Measurements from ENCODE around the gene SLC6A9. TPM values are rescaled to one million over a fixed set of nuclear protein-coding genes. Genes with fewer than 3 reads are reported as not detected.

The SLC6A9 gene
- total RNA-seq, 1 donor = 11.7 TPM

GRCh38 chr1:44035726-44036408 is 4.6 kb upstream of the SLC6A9 start:
- peak; percentile 43 for DNase-seq (ENCODE audit: low read depth)
- no peak overlapping the region for H3K4me3 ChIP-seq (ENCODE audit: low read depth, low read length)
- TF ChIP-seq, protein P1, sequence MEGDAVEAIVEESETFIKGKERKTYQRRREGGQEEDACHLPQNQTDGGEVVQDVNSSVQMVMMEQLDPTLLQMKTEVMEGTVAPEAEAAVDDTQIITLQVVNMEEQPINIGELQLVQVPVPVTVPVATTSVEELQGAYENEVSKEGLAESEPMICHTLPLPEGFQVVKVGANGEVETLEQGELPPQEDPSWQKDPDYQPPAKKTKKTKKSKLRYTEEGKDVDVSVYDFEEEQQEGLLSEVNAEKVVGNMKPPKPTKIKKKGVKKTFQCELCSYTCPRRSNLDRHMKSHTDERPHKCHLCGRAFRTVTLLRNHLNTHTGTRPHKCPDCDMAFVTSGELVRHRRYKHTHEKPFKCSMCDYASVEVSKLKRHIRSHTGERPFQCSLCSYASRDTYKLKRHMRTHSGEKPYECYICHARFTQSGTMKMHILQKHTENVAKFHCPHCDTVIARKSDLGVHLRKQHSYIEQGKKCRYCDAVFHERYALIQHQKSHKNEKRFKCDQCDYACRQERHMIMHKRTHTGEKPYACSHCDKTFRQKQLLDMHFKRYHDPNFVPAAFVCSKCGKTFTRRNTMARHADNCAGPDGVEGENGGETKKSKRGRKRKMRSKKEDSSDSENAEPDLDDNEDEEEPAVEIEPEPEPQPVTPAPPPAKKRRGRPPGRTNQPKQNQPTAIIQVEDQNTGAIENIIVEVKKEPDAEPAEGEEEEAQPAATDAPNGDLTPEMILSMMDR (IDR thresholded peaks at IDR 0.05; ENCODE audit: insufficient read depth, low read depth, low read length) = peak; percentile 34

- TF ChIP-seq, protein P1 (IDR thresholded peaks at IDR 0.05; ENCODE audit: insufficient read depth, low read depth, low read length) = no peak
- no peak overlapping the region for H3K4me3 ChIP-seq (ENCODE audit: low read depth, low read length)
- DNase-seq (ENCODE audit: low read depth) = no peak
Measured at GRCh38 chr1:44034976-44035716, 3.9 kb upstream of the SLC6A9 start.

DNA sequence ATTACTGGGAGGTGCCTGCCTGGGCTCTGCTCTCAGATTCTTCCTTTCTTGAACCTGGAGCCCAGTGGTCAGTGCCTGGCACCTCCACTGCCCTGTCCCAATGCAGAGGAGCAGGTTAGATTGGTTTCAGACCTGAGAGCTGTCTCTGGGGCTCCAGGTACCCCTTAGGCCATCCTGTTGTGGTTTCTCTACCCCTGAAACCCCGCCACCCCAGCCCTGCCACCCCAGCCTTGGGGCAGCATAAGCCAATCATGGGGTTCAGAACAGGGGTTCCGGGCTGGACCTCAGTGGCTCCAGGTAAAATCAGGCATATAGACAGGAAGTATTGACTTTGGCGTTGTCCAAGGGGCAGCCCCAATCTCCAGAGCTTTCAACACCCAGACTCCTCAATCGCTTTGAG is 3.2 kb upstream of the SLC6A9 start:
- H3K4me3 ChIP-seq (ENCODE audit: low read depth, low read length) = no peak overlapping the region
- TF ChIP-seq, protein P1 (IDR thresholded peaks at IDR 0.05; ENCODE audit: insufficient read depth, low read depth, low read length) = no peak
- DNase-seq (ENCODE audit: low read depth) = no peak

DNA sequence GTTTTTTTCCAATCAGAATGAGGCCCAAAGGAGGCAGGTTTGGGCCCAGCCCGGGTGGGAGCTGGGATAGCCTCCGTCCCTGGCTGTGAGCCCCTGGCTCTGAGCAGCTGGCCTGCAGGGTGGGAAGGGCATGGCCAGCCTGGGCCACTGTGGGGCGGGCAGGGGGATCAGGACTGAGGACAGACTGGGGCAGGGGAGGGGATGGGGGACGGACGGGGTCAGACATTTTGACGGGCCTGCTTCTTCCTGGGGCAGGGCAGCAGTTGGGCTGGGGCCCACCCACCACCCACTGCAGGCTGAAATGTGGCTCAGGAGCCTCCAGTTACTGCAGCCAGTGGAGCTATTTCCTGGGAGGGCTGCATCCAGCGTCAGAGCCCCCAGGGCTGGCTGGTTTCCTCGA is 2.5 kb upstream of the SLC6A9 start:
- no peak overlapping the region for H3K4me3 ChIP-seq (ENCODE audit: low read depth, low read length)
- TF ChIP-seq, protein P1 (IDR thresholded peaks at IDR 0.05; ENCODE audit: insufficient read depth, low read depth, low read length) = no peak
- no peak for DNase-seq (ENCODE audit: low read depth)

DNA sequence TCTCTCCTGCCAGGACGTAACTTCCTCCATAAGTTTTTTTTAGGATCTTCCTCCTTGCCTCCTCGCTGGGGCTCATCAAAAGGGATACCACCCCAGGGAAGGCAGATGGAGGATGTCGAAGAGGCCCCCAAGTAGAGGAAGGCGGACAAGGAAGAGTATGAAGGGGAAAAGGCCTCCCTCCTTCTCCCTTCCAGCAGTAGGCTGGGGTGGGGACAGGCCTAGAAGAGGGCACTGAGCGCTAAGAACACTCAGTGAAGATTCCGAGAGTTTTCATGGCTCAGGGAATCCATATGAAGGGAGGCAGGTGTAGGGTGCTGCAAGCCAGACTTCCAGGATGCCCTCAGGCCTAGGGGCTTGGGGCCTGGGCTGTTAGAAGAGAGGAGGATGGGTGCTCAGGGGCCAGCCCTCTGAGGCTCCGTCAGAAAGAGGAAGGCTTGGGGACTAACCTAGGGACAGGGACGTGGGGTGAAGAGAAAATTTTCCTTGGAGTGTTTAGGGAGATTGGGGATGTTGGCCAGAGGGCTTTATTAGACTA is 1.8 kb upstream of the SLC6A9 start:
- DNase-seq (ENCODE audit: low read depth) = no peak
- H3K4me3 ChIP-seq (ENCODE audit: low read depth, low read length) = no peak overlapping the region
- TF ChIP-seq, protein P1 (IDR thresholded peaks at IDR 0.05; ENCODE audit: insufficient read depth, low read depth, low read length) = no peak

DNA sequence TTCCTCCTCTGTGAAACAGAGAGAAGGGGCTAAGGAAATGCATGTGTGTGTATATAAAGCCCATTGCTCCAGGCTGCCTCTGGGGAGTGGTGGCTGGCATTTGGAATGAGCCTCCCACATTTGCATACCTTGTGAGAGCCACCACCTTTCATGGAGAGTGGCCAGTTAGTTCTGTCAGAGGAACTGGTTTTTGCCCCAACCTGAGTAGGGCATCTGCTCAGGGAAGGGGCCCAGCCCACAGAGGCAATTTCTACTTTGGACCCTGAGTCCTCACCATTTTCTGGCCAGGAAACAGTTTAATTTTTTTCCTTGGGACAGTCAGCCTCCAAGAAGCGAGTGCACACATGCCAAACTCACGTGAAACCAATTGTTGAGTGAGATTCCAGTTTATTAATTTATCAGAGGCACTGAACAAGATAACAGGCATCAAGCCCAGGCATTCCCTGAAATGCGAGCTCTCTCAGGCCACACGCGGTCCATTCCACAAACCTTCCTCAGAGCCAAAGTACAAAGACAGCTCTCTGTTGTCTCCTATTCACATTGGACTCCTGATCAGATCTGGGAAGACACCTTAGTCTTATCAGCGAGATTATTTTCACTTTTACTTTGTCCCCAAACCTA is 1.0 kb upstream of the SLC6A9 start:
- TF ChIP-seq, protein P1 (IDR thresholded peaks at IDR 0.05; ENCODE audit: insufficient read depth, low read depth, low read length) = no peak
- no peak for DNase-seq (ENCODE audit: low read depth)

More for the DNA sequence above, 1.0 kb upstream of the SLC6A9 start:
- no peak overlapping the region for H3K4me3 ChIP-seq (ENCODE audit: low read depth, low read length)
